DLD1 (cell line): Measurements from ENCODE around the gene BORA.
"Not testable (repeated sequence)": the region's sequence is repeated elsewhere in the genome, so short reads cannot be mapped to it uniquely, and the experiment has no call there.

Experiments
- in situ Hi-C: cut with HindIII; loops from 2 replicates; pipeline ENCODE4 v1.10.0; 2017; ENCODE audit warnings: low sequenced_read_pairs

BORA gene

DNA sequence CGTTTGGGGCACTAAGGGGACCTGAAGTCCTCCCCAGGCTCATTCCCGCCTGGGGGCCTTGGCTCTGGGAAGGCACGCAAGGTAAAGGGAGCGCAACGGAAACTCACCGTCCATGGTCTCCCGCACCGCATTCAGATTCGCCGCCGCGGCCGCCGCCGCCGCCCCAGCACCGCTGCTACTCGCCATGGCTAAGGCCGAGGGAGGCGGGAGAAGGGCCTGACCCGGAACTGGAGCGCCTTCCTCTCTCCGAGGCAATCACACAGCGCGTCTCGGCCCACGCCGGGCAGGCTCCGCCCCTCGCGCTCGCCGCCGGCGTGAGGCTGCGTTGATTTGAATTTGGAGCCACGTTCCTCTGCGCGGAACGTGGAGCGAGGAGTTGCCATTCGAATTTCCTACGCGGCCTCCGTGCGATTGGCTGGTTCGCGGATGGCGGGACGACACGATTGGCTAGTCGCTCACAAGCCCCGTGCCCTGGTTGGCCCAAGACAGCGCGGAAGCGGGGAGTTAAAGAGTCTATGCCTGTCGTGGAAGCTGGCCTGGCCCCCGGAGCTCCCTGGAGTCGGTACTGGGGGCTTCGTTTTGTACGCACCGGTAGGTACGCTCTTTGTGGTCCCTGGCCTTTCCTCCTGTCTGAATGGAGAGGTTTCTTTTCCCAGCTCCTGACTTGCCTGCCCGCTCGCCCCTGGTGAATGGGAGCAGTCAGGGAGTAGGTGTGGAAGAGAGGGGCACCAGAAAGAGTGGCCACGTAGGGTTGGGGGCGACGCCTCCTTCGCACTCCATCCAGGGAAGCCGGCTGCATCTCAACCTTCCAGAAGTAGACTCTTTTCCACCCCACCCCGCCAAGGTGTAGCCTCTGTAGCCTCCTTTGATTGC, at the start of gene BORA, which contains the start of gene MZT1:
BORA (plus strand) TSS at position 507 of the 873 bp plus-strand sequence. CDS start 1,018 bp downstream, outside the sequence.
MZT1 (minus strand) TSS at position 213 of the 873 bp plus-strand sequence; CDS start at position 186, 27 bp downstream.
- in situ Hi-C loops = no loop called here

DNA sequence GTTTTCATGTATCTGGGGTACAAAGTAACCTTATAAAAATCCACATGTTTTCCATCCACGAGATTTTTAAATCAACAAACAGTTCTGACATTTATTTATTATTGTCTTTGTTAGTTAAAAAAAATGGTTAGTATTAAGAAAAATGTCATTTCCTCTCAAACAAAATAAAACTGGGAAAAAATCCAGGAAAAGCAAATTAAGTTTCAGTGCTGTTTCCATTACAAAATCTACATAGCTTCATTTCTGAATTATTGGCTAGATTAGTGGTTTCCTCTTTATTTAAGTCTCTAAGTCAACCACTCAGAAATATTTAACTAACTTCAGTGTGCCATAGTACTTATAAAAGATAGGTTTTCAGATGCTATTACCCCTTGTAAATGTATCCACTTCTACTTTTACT, 49.4 kb upstream of the BORA start:
- in situ Hi-C loops = no loop called here

DNA sequence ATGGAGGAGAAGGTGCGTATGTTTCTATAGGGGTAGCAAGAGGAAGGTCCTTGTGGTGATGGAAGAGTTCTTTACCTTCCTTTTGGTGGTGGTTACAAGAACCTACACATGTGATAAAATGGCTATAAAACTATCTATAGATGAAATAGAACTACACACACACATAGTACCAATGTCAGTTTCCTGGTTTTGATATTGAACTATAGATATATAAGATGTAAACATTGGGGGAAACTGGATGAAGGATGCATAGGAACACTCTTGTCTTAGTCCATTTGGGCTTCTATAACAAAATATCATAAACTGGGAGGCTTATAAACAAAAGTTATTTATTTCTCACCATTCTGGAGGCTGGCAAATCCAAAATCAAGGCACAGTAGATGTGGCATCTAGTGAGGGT, 47.4 kb upstream of the BORA start:
- in situ Hi-C loops = no loop called here

DNA sequence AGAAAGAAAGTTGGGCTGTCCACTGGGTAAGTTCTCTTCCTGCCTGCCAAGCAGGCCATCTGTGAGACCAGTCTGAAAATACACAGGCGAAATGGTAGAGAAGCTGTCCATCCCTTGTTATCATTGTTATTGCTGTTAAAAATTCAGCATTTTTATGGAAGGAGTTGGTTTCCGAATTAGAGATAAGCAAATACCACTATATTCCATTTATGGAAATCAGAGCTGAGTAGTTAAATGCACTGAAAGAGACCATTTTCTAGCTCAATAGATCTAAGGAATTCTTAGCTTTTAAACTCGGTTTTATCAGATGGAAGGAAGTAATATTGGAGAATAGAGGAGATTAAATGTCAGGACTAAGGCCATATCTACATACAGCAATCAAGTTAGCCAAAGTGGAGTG, 41.0 kb upstream of the BORA start:
- in situ Hi-C loops = no loop called here

DNA sequence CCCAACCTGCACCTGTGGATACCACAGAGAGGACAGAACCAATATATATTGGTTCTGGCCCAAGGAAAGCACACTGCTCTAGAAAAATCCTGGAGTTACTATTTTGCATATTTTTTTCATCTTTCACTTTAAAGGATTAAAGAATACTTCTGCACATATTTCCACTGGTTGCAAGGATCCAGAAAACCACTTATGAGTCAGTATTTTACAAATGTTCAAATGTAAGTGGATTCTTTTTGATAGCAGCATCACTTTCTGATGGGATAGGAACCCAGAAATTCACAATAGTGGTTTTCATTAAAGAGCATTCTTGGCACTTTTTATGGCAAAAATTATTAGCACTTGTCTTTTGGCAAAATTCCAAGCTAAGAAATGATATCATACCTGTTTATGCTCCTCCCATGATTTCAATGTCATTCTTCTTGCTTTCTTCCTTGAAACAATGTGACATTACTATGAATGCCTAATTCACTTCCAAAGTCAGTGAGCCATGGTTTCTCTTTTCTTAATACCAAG, 38.5 kb upstream of the BORA start:
- in situ Hi-C loops = no loop called here

DNA sequence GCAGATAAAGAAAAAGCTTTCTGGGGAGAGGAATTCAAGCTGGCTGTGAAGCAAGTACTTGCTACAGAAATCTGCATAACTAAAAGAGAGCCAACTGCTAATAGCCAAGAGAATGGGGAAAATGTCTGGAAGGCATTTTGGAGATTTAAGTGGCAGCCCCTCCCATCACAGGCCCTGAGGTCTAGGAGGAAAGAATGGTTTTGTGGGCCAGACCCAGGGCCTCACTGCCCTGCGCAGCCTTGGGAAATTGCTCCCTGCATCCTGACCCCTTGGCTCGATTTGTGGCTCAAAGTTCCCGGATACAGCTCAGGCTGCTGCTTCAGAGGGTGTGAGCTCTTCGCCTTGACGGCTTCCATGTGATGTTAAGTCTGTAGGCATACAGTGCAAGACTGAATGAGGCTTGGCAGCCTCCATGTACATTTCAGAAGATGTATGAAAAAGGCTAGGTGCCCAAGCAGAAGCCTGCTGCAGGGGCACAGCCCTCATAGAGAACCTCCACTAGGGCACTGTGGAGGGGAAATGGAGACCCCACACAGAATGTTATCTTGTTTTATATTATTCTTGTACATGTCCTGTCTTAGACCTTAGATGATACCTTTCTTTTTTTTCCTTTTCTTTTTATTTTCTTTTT, 34.7 kb upstream of the BORA start:
- in situ Hi-C loops = no loop called here

DNA sequence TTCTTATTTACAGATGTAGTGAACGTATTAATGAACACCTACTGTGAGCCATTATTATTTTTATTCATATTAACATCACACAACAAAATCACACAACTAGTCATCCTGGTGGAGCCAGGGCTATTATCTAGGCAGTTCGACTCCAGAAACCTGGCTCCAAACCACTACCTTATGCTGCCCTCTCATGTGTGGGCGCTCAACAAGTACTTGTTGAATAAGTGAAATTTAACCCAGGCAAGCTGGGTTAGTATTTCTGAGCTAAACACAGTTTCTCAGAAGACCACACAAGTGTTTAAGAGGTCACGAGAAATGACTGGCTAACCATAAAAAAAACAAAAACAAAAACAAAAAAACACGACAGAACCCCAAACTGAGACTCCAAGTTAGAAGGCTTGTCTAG, 33.9 kb upstream of the BORA start:
- in situ Hi-C loops = no loop called here

DNA sequence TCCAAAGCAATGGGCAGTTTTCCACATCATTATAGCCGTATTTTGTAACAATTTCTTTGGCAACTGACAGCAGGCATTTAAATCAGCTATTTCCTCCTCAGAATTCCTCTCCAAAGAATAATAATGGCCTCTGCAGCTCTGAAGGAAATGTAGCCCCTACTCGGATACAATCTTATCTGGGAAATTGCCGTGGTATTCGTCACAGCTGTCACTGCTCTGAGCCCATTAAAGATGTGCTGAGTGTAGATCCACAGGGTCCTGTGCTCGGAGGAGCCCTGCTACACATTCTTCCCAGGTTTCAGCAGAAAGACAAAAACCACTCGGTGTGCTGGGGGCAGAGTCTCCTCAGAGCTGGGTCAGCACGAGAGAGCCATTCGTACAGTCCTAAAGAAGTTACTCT, 33.4 kb upstream of the BORA start:
- in situ Hi-C loops = no loop called here

DNA sequence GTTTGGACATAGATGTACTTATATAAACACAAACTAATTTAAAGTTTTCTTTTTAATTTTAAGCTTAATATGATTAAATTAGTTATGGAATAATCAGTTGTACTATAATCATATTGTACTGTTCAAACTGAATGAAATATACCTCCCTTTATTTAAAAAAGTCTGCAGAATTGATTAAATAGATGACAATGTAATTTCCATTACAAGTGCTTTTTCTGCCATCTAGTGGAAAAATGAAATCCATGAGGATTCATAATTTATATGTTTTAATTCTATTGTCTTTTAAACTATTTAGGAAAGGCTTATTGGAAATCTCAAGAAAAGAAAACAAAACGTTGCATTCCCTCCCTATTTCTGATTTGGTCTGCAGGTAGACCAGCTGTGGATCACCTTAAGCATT, 31.1 kb upstream of the BORA start:
- in situ Hi-C loops = no loop called here

DNA sequence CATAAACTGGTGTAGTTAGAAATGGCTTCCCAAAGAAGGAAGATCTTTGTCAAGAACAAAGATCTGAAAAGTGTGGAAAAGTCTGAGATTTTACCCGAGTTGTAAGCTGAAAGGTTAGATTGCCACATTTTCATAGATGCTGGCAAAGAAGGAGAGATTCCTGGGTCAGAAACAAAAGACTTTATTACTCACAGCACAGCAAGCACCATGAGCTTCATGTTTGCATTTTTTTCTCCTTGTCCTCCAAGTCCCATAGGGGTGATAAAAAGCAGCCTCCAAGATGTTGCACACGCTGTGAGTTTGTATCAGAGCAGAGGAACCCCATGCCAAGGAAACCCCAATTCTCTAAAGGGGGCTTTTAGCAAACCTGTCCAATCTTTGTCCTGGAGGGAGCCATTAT, 29.6 kb upstream of the BORA start:
- in situ Hi-C loops = no loop called here

DNA sequence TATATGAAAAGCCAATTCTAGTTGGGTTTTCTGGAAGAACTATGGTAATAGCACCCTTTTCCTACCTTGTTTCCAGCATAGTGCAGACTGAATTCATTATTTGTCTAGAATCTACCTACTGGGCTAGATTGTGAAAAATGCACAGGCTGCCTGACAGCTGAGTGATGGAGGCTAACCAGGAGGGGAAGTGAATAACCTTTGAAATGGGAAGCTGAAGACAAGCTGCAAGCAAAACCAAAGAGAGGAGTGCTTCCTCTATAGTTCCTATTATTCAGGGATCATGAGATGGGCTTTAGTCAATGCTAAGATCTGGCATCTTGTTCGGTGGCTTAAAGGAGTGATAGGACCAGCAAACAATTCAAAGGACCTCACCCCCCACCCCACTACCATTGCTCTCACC, 27.2 kb upstream of the BORA start:
- in situ Hi-C loops = no loop called here

DNA sequence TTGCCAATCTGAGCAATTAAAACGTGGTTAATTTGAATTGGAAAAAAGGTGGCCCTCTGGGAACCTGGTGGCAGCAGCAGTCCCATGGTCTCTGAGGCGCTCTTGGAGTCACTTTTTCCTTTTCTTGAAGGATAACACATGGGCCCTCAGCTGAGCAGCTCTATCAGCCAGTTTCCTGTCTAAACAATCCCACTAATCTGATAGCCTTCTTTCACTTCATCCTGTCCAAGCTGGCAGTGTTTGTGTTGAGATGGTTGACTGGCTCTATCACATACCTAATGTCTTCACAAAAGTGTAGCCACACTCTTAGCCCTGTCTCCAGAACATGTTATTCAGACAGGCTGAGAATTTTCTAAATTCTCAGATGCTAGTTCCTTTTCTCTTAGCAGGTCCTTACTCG, 10.9 kb upstream of the BORA start:
- in situ Hi-C loops = no loop called here

DNA sequence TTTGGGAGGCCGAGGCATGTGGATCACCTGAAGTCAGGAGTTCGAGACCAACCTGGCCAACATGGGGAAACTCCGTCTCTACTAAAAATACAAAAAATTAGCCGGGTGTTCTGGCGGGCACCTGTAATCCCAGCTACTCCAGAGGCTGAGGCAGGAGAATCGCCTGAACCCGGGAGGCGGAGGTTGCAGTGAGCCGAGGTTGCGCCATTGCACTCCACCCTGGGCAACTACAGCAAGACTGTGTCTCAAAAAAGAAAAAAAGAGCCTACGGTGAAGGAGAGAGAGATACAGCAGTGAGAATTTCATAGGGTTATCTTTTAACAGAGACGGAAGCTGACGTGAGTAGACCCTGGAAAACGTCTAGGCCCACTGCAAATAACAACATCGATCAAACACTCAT, 1.5 kb upstream of the BORA start:
- in situ Hi-C loops = not testable (repeated sequence)

DNA sequence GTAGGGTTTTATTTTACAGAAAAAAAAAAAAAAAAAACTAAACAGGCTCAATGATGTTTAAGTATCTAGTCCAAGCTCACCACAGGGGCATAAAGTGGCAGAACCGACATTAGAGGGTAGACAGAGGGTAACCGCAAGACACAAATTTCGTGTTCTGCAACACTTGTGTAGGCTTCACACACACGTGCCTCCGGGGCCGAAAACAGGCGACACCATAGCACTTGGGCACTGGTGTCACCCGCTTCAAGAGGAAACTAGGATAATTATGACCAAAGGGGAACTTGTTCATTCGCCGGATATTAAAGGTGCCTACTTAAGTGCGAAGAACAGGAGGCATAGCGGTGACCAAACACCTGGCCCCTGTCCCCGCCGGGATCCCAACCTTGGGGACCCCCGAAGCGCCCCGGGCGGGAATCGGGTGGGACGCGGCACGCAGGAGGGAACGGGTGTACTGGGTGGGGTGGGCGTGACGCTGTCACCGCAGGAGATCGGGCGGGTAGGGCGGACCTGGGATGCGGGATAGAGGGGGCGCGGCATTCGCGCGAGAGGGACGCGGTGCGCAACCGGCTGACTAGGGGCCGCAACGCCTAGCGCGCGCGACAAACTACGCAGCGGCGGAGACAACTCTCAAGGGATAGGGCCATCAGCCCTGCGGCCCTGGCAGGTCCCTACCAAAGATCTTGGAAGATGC, 852 bp upstream of the BORA start:
- in situ Hi-C loops = no loop called here

DNA sequence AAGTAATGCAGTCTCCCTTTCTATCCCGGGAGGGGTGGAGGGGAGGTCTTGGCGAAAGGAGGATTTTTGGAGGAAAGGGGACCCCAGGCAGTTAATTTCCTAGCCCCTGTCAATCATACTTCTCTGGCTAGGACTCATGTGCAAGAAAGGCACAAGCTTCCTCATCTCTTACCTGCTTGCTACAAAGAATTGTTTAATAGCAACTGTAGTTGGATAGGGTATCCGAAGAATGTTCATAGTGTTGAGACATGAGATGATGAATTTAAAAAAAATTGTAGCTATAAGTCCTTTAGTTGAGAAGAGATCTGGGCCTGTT, 525 bp downstream of the BORA start:
- in situ Hi-C loops = no loop called here

DNA sequence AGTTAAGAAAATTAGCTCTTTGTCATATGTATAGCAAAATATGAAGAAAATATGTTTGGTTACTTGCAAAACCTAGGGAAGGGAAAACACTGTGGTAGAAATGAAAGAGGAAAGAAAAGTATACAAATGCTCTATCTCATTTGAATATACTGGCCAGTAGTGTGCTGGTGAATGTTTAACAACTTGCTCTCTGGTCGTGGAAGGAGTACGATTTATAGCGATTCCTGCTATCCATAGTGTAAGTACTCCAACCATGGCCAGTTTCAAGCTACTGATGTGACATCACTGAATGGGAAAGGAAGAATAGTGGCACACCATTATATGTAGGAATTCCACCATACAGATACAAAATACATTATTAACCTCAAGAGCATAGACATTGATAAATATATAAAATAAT, 9.3 kb downstream of the BORA start:
- in situ Hi-C loops = no loop called here

DNA sequence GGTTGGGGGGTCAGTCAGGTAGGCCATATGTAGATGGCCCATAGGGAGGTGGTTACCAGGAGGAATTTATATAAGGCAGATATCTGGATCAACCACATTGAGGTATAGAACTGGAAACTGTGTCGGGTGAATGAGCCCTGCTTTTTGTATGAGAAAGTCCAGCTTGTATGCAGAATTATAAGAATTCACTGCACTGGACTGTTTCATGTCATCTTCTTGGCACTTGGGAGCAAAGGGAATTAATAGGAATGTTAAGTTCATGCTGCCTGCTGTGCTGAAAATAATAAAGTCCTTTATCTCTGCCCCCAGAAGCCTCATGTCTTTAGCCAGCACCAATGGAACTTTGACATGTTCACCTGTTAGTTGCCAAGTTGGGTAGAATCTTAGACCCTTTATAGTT, 12.3 kb downstream of the BORA start:
- in situ Hi-C loops = no loop called here

DNA sequence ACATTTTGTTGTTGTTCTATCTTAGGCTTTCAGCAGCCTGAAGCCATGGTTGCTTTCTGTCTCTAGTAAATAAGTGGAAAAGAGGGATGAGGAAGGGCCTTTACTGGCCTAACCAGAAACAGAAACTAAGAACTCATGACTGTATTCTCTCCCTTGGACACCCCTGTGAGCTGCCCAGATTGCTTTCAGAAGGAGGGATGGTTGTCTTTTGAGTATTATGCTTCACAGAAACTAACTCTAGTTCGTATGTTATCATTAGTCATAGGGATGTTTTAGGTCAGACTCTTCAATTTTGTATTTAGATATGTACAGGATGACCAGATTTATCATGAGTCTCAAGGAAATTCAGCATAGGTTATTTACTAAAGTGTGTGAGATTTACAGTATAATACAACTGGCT, 17.5 kb downstream of the BORA start:
- in situ Hi-C loops = no loop called here

DNA sequence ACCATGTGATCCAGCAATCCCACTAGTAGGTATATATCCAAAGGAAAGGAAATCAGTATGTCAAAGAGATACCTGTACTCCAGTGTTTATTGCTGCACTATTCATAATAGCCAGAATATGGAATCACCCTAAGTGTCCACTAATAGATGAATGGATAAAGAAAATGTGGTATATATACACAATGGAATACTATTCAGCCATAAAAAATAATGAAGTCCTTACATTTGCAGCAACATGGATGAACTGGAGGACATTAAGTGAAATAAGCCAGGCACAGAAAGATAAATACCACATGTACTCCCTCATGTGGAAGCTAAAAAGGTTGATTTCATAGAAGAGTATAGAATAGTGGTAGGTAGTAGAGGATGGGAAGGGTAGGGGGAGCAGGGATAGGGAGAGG, 23.5 kb downstream of the BORA start:
- in situ Hi-C loops = no loop called here

DNA sequence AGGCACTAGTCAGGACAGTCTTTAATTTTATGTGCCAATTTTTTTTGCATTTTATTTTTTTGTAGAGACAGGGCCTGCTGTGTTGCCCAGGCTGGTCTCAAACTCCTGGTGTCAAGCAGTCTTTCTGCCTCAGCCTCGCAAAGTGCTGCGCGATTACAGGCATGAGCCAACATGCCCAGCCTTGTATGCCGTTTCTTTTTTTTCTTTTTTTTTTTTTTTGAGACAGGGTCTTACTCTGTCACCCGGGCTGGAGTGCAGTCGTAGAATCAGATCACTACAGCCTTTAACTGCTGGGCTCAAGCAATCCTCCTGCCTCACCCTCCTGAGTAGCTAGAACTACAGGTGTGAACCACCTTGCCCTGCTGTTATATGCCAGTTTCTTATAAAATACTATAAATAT, 26.4 kb downstream of the BORA start:
- in situ Hi-C loops = no loop called here

DNA sequence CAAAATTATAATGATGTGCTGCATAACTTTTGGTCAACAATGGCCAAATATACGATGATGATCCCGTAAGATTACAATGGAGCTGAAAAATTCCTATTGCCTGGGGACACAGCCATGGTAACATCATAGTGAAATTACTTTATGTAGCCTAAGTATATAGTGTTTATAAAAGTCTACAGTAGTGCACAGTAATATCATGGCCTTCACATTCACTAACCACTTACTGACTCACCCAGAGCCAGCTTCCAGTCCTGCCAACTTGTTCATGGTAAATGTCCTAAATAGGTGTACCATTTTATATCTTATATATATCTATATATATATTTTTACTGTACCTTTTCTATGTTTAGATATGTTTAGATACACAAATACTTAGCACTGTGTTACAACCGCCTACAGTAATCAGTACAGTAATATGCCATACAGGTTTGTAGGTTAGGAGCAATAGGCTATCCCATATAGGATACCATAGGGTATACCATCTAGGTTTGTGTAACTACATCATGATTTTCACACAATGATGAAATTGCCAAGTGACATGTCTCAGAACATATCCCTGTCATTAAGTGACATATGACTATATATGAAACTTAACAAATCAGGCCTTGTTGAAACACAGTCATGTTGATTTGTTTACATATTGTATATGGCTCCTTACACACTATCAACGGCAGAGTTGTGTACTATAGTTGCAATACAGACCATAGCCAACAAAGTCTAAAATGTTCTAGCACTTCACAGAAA, 30.2 kb downstream of the BORA start:
- in situ Hi-C loops = no loop called here
